ENCODE data around the gene VMO1.
A peak's percentile ranks its signal among the peaks of the same experiment; 100 is the strongest.
"Not testable (repeated sequence)": the region's sequence is repeated elsewhere in the genome, so short reads cannot be mapped to it uniquely, and the experiment has no call there.

Gene VMO1, protein sequence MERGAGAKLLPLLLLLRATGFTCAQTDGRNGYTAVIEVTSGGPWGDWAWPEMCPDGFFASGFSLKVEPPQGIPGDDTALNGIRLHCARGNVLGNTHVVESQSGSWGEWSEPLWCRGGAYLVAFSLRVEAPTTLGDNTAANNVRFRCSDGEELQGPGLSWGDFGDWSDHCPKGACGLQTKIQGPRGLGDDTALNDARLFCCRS

DNA sequence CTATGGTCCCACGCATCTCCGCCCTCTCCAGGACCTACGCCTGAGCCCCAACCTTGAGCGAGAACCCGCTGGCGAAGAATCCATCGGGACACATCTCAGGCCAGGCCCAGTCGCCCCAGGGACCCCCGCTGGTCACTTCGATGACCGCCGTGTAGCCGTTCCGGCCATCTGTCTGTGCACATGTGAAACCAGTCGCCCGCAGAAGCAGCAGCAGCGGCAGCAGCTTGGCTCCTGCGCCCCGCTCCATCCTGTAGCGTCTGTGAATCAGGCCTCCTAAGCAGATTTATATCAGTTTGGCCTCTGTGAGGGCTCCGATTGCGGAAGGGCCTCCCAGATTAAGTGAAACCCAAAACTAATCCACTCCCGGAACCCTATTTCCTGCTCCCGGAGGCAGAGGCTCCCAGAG is at the start of gene VMO1:
TSS of gene VMO1 (minus strand) at position 259 of the 406 bp plus-strand sequence. CDS start at position 247, 12 bp downstream.
- DNase-seq, result no peak

DNA sequence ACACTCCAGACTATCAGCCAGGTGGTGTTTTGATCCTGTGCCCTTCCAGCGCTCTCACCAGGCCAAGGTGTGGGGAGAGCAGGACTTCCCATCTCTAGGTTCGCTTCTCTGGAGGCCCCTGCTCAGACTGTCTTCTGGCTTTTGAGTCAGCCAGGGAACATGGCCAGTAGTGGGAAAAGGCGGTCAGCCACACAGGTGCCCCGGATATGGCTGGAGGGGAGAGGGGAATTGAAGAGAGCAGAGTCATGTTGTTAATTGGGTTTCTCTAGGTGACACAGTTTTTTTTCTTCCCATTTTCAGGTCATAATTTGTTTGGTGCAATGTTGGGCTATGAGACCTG is 48.5 kb upstream of the VMO1 start:
- no peak for DNase-seq

DNA sequence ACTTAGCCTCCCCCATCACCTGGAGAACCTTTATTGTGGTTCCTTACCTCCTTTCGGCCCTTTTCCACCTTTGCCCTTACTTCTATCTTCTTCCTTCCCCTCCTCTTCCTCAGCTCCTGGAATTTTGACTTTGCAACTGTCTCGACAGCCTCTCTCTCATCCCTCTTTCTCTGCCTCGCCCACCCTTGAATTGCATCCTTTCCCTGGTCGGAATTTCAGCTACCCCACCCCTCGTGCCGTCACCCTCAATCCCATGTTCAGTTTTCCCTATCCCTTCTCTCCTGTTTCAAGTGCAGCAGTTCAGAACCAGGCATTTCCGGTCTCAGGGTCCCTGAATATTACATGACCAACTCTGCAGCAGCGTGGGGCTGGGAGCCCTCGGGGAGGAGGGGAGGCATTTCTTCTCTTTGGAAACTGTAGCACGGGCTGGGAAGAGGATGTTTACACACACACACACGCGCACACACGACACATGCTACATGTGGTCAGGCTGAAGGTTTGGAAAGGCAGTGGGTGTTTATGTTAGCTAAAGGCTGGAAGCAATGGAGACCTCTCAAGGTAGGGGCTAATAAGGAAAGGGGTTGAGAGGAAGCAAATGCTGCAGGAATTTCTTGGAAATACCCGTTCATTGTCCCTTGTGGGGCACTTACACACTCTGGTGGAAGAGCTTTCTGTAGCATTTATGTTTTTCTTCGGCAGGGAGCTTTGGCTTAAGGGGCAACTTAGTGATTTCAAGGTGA is 47.9 kb upstream of the VMO1 start:
- peak; percentile 47 to 79 for DNase-seq

DNA sequence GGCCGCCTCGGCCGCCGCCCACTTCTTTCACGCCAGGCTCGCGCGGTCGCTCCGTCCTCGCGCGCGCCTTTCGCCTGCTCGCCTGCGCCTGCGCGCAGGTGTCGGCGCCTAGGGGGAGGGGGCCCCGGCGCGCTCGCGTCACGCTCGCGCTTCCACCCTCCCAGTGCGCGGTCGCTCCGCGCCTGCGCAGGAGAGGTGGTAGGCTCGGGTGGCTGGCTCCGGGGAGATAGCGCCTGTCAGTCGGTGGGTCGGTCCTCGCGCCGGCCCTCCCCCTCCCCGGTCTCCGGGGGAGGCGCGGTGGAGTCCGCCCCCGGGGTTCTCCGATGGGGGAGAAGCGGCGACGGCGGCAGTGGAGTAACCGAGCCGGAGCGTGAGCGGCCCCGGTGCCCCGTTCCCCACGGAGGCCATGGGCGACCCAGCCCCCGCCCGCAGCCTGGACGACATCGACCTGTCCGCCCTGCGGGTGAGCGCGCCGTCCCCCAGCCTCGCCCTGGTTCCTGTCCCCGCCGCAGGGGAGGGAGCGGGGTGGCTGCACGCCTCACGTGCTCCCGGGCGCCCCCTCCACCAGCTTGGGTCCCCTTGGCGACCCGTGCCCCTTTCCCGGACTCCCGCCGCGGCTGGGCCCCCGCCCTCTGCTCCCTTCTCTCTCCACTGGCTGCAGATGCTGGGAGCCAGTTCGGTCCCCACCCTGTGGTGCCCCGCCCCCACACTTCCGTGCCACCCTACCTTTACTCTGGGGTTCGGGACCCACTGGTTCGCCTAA is 47.2 kb upstream of the VMO1 start, which contains the start of gene MINK1:
TSS of gene MINK1 (plus strand) at position 163 of the 763 bp plus-strand sequence. CDS start at position 407, 244 bp downstream.
- DNase-seq, result peak; percentile 83 to 87

DNA sequence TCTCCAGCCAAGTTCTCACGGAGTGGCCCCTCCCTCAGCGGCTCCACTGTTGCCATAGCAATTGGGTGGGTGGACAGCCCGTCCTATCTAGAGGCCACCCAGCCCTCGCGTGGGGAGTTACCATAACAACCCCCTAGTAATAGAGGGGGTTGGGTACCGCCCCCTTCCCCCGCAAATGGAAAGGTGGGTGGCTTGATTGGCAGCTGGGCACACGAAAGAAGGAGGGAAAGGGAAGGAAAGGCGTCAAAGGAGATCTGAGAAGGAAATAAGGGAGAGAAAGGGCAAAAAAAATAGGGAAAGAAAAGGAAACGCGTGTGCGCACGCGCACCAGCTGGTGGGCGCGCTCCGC is 46.6 kb upstream of the VMO1 start:
- not testable (repeated sequence) for DNase-seq

DNA sequence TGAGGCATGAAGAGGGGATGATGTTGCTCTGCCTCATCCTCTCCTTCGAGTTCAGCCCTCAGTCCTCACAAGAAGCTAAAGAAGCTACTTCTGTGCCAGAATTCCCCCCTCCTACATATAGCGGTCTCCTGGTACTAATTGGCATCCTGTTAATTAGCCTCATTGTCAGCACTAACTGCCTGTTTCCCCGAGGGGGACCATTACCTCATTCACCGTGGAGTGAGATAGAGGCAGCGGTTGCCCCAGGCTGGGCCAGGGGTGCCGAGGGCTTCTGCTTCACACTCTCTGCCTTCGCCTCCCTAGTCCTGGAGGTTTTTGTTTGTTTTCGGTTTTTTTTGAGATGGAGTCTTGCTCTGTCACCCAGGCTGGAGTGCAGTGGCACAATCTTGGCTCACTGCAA is 41.2 kb upstream of the VMO1 start:
- no peak for DNase-seq

DNA sequence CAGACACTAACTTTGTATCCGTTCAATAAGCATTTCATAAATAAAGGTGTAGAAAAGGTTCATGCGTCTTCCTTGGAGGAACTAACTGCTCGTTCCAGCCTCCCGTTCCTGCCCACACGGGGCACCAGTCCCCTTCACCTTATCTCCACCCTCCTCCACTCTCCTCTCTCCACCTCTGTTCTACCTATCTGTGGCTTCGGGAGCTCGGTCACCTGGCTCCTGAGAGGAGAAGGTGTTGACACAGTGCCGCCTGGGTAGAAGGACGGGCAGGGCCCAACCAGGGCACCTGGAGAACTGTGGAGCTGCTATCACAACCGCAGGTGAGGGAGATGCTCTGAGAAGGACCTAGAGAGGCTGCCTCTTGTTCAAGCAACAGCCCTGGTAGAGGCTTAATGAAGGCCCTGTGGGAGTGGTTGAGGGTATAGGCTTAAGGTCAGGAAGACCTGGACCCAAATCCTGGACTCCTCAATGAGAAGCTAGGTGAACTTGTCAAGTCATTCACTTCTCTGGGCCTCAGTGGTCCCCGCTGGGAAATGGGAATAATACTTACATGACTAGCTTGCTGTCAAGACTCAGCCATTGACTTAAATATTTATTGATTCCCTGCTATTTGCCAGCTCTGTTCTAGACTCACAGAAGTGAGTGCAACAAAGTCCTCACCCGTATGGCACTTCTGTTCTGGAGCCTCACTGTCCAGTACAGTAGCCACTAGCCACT is 37.4 kb upstream of the VMO1 start:
- no peak for DNase-seq

DNA sequence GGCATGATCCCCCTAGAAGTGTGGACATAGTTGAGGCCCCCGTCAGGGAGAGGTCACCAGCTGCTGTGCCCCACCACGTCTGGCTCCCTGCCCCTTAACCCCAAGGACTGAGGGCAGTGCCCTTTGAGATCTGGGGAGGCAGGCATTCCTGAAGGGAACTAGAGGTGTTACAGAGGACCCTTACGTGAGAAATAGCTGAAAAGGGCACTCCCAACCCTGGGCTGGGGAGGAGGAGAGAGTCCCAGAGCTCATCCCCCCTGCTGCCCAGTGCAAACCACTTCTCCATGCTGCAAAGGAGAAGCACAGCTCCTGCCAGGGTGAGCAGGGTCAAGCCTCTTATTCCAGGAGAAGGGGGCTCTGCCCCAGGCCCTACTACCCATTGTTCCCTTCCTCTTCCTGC is 36.7 kb upstream of the VMO1 start:
- no peak for DNase-seq

DNA sequence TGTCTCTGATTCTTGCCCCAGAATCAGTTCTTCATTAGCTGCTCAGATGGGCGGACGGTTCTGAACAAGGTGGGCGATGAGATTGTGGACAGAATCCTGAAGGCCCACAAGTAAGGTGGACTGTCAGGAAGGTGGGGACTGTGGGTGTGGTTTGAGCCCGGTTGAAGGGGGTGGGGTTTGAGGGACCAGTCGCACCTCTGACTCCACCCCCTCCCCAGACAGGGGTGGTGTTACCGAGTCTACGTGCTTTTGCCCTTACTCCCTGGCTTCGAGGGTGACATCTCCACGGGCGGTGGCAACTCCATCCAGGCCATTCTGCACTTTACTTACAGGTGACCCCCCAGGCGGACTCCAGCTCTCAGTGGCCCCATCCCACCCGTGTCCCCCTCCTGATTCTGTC is 32.1 kb upstream of the VMO1 start:
- no peak for DNase-seq

DNA sequence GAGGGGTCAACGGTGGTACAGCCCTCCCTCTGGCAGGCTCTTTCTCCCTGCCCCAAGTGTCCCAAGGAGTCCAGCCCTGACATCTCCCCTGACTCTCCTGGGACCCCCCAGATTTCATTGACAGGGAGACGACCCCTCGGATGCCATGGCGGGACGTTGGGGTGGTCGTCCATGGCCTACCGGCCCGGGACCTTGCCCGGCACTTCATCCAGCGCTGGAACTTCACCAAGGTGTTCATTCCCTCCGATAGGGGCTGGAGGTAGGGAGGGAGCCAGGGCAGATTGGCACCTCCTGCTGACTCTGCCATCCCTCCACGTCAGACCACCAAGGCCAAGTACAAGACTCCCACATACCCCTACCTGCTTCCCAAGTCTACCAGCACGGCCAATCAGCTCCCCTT is 30.7 kb upstream of the VMO1 start:
- DNase-seq, result no peak

DNA sequence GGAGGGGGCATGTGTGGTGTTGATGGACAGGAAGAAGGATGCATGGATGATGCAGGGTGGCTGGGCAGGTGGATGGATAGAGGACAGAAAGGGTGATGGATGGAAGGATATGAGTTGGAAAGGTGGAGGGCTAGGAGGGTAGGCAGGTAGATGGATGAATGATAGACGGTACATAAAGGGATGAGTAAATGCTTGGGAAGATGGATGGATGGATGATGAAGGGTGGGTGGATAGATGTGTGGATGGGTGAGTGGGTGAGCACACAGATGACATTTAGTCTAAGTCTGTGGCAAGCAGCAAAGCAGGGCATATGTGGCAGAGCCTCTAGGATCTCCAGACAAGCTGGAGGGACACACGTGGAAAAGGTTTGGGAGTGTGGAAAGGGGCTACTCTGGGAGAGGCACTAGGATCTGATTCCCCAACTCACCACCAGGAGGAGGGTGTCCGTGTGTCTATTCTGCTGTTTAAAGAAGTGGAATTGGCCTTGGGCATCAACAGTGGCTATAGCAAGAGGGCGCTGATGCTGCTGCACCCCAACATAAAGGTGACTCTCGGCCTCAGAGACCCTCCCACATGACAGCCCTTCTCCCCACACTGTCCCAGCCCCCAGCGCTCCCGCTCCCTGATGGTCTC is 29.0 kb upstream of the VMO1 start:
- no peak for DNase-seq

DNA sequence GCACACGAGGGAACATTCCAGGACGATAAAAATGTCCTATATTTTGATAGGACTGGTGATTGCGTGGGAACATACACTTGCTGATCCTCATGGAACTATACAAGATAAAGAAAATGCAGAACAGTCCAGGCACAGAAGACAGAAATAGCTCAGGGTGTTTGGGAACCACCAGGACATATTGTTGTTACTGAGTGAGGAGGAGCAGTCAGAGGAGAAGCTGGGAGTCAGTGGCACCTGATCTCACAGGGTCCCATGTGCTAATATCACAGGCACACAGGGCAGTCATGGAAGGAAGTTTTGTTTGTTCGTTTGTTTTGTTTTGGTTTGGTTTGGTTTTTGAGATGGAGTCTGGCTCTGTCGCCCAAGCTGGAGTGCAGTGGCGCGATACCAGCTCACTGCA is 26.5 kb upstream of the VMO1 start:
- no peak for DNase-seq

DNA sequence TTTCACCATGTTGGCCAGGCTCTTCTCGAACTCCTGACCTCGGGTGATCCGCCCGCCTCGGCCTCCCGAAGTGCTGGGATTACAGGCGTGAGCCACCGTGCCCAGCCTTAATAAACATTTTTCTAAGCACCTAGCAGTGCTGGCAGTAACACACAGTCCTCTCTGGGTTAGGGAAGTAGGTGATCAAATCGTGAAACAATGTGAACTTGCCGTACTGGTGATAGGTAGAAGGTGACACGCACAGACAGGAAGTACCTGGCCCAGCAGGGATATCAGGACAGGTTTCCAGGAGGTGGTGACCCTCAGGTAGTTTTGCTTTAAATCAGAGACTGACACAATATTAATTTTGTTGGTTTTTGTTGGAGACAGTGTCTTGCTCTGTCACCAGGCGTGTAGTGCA is 25.3 kb upstream of the VMO1 start:
- no peak for DNase-seq

DNA sequence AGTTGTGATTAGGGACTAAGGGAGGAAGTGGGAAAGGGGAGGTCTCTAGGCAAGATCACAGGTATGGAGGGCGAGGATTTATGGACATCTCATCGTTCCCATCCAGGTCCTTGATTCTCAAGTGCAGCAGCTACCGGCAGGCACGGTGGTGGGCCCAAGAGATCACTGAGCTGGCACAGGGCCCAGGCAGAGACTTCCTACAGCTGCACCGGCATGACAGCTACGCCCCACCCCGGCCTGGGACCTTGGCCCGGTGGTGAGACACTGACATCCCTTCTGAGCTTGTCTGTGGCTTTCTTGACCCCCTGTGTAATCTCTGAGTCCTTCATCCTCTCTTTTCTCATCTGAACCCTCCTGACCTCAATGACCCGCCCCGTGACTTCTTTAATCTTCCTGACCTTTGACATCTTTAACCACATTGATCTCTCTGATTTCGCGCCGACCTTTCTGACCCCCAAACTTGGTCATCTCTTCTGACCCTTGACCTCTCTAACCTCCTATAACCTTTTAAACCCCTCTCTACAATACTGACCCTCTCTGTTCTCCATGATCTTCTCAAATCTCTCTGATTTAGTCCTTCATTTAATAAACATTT is 24.6 kb upstream of the VMO1 start:
- DNase-seq, result no peak

DNA sequence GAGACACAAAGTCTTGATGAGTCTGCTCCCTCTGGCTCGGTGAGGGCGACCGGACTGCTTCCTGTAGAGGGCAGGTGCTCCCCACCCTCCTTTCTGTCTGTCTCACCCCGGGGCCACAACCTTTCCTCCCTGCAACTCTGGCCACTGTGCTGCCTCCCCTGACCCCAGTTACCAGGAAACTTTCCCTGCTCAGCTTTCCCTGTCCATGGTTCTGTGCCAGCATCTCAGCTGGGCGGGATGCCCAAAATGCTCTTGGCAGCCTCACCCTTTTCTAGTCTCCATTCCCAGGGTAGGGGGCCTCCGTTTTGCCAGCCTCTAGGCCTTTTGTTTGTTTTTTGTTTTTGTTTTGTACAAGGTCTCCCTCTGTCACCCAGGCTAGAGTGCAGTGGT is 22.2 kb upstream of the VMO1 start:
- no peak for DNase-seq

DNA sequence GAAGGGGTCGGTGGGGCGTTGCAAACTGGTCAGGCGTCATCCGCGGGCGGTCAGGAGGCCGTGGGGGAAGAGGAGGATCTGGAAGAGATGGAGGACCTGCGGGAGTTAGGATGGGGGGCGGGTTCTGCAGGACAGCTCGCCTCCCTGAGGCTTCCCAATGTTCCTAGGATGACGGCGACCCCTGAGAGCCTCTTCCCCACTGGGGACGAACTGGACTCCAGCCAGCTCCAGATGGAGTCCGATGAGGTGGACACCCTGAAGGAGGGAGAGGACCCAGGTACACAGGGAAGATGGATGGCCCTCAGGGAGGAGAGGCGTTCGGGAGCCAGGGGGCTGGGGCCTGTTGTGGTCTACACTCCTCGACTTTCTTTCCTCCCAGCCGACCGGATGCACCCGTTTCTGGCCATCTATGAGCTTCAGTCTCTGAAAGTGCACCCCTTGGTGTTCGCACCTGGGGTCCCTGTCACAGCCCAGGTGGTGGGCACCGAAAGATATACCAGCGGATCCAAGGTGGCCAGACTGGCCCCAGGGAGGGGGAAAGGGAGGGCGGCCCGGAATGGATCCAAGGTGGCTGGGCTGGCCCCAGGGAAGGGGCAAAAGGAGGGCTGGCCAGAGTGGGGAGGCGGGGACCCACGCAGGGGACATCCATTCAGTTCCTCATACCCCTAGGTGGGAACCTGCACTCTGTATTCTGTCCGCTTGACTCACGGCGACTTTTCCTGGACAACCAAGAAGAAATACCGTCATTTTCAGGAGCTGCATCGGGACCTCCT is 21.6 kb upstream of the VMO1 start:
- DNase-seq, result no peak

DNA sequence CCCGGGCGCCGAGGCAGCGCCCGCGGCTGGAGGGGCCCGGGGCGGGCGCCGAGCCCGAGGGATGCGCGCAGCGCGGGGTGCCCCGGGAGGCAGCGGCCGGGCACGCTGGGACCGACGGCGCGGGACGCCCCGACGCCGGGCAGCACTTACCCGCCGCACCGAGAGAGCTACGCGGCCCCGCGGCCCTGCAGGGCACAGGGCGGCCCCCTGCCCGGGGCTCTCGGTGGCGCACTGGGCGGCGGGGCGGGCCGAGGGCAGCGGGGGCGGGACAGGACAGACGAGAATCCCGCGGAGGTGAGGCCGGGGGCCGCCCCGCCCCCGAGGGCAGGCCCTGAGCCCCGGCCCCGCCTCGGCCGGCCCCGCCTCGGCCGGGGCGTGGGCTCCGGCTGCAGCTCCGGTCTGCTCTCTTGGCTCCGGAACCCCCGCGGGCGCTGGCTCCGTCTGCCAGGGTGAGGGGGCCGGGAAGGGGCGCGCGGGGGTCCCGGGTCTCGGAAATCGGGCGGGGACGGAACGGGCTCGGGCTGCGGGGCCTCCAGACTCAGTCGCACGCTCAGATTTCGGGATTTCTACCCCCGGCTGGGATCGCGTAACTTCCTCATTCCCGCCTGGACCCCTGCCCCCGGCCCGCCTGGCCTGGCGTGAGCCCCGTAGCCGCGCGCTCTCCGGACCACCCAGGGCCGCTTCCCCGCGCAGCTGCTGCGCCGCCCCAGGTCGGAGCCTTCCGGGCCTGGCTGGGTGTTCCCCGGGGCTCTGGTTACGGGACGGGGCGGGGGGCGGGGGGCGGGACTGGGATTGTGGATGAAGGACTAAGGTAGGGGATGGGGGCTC is 20.8 kb upstream of the VMO1 start, which contains the start of gene PLD2:
TSS of gene PLD2 (plus strand) at position 376 of the 828 bp plus-strand sequence. CDS start 621 bp downstream, outside the sequence.
- peak; percentile 80 to 86 for DNase-seq

DNA sequence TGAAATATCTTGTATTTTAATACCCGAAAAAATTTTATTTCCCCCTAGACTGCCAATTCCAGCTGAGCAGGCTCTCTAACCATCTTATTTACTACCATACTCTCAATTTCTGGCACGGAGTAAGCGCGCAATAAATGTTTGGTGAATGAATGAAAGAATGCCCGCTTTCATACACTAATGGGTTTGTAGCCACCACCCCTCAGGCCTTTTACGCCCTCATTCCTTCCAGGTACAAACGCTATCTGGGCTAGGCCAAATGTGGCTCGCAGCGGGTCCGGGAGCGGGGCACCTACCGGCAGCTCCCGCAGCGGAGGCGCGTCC is 20.3 kb upstream of the VMO1 start:
- DNase-seq, result no peak

DNA sequence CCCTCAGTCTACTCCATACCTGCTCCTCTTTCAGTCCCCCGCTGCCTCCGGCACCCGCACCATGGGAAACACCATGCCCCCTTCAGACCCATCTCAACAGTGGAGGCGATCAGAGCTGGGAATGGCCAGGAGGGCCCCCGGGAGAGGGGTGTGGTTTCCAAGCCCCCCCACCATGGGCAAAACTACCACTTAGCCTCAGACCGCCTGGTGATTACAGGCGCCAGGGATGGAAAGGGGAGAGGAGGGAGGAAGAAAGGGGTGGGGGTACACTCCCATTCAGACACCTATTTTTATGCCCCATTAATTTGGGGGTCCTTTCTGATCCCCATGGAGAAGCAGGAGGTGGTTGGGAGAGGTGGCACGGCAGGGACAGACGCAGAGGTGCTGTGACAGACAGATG is 16.1 kb upstream of the VMO1 start, which contains the start of gene C17orf114:
TSS of gene C17orf114 (minus strand) at position 101 of the 400 bp plus-strand sequence.
- no peak for DNase-seq

DNA sequence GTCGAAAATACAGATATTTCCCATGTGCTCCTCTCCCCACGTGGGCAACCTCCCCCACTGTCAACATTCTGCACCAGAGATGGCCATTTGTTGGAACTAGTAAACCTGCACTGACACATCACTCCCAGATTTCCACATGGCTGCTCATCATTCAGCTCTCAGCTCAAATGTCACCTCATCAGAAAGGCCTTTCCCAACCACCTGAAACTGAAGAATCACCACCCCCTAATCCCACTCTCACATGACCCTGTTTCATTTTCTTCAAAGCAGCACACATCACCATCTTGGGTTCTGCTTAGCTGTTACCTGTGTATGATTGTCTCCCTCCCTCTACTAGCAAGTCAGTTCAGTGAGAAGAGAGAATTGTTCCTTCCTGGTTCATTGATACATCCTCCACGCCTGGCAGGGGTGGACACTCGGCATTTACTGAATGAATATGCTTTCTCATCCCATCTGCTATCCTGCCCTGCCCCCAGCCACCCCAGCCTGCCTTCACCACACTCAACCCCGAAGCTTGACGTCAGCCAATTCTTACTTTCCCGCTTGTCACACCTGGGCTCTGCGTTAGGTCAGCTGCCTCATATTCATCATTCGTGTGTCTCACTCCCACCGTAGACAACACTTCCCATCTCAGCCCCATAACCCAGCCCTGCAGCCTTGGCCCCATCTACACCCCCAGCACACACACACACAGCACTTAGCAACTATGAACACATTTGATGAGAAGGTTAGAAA is 14.5 kb upstream of the VMO1 start:
- no peak for DNase-seq

All from inflammatory macrophage treated with lipopolysaccharide for 1 hour (primary cell).